WERI-Rb-1 (cell line): ENCODE results near the gene TBC1D16.
A peak's percentile ranks its signal among the peaks of the same experiment; 100 is the strongest.

ENCODE experiments used
- DNase-seq: peaks from one replicate; pipeline ENCODE4 v3.0.0-alpha.2; 2020
- H3K27ac ChIP-seq: fragments of 250-450 bp; sonication (Bioruptor Pico); 2 replicates; pipeline ENCODE4 v1.5.1; 2020; ENCODE audit warnings: mild to moderate bottlenecking, moderate library complexity
- H3K27me3 ChIP-seq: fragments of 250-450 bp; sonication (Bioruptor Pico); 2 replicates; pipeline ENCODE4 v1.5.1; 2021; ENCODE audit warnings: mild to moderate bottlenecking, low read depth, moderate library complexity; ENCODE audit not compliant: insufficient read depth, severe bottlenecking
- H3K36me3 ChIP-seq: fragments of 250-450 bp; sonication (Bioruptor Pico); 2 replicates; pipeline ENCODE4 v1.5.1; 2020; ENCODE audit warnings: mild to moderate bottlenecking, moderate library complexity
- H3K4me3 ChIP-seq: 2 replicates; pipeline ENCODE4 v1.5.1; 2011; ENCODE audit warnings: low read depth, mild to moderate bottlenecking, control low read depth, low read length
- H3K9me3 ChIP-seq: fragments of 250-450 bp; sonication (Bioruptor Pico); 2 replicates; pipeline ENCODE4 v1.5.1; 2021; ENCODE audit warnings: mild to moderate bottlenecking, moderate library complexity; ENCODE audit not compliant: severe bottlenecking
- TF ChIP-seq, protein P1 (sequence below): IDR thresholded peaks from 2 replicates; pipeline ENCODE4 v1.5.1; 2011; ENCODE audit warnings: low read depth, mild to moderate bottlenecking, control low read depth, inconsistent platforms, low read length

The TBC1D16 gene

DNA sequence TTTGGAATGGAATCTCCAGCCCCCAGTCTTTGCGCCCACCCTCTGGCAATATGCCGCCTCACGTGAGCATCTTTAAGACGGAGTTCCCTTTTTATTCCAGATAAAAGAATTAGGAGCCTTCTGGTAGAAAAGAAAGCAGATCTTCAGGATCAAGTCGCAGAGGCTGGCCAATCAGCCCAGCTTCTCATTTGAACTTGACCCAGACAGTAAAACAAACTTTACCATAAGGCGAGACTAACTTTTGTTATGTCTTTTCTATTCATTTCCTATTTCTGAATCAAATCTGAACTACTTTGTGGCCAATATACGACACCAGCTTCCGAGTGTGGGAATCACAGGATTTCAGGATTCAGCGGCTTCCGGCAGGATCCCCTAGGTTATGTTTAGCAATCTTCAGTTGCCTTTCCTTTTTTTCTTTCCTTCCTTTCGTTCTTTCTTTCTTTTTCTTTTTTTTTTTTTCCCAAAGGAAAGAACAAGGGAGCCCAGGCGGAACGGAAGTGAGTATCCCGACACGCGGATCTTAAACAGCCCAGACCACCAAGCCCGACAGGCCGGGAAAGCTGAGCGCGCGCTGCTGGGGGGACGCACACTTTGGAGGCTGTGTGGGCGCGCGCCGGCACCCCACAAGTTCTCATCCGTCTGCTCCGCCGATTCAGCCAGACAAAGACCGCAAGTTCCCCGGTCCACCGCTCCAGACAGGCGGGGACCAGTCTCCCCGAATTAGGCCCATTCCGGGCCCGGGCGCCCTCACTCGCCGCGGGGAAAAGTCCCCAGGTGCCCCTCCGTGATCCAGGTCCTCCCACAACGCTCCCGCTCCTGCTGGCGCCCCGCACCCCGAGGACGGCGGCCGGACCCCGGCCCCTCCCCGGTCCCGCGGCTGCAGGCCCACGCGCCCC is 633 bp downstream of the TBC1D16 start:
- H3K4me3 ChIP-seq: peak overlapping the region; percentile 74
- peaks cover 18% of the 10 kb centered on the region for H3K36me3 ChIP-seq
- no peaks in the 10 kb centered on the region for H3K9me3 ChIP-seq
- no peak for DNase-seq
- TF ChIP-seq, protein P1, sequence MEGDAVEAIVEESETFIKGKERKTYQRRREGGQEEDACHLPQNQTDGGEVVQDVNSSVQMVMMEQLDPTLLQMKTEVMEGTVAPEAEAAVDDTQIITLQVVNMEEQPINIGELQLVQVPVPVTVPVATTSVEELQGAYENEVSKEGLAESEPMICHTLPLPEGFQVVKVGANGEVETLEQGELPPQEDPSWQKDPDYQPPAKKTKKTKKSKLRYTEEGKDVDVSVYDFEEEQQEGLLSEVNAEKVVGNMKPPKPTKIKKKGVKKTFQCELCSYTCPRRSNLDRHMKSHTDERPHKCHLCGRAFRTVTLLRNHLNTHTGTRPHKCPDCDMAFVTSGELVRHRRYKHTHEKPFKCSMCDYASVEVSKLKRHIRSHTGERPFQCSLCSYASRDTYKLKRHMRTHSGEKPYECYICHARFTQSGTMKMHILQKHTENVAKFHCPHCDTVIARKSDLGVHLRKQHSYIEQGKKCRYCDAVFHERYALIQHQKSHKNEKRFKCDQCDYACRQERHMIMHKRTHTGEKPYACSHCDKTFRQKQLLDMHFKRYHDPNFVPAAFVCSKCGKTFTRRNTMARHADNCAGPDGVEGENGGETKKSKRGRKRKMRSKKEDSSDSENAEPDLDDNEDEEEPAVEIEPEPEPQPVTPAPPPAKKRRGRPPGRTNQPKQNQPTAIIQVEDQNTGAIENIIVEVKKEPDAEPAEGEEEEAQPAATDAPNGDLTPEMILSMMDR: no peak
- H3K27ac ChIP-seq: peak overlapping the region; percentile 88
- no peaks in the 10 kb centered on the region for H3K27me3 ChIP-seq

DNA sequence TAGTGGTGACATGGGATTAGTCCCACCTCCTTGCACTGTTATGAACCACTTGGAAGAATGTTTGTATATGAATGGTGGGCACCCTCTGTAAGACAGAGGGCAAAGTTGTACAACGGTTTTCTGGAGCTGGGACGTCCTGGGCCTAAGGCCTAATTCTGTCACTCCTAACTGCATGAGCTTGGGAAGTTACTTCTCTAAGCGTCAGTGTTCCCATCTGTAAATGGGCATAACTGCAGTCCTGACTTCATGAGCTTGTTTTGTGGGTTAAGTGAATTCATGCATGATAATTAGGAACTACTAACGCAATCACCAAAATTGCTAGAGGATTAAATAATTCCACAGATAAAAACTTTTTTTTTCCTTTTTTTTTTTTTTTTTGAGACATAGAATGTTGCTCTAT is 1.8 kb downstream of the TBC1D16 start:
- TF ChIP-seq, protein P1: no peak
- Histone ChIP-seq H3K36me3 (peaks cover 28% of the 10 kb centered on the region), H3K27ac (peak overlapping the region; percentile 23; the same call in 1 of the 2 replicates), H3K27me3 (no peaks in the 10 kb centered on the region), H3K4me3 (no peak overlapping the region), H3K9me3 (no peaks in the 10 kb centered on the region)
- no peak for DNase-seq

DNA sequence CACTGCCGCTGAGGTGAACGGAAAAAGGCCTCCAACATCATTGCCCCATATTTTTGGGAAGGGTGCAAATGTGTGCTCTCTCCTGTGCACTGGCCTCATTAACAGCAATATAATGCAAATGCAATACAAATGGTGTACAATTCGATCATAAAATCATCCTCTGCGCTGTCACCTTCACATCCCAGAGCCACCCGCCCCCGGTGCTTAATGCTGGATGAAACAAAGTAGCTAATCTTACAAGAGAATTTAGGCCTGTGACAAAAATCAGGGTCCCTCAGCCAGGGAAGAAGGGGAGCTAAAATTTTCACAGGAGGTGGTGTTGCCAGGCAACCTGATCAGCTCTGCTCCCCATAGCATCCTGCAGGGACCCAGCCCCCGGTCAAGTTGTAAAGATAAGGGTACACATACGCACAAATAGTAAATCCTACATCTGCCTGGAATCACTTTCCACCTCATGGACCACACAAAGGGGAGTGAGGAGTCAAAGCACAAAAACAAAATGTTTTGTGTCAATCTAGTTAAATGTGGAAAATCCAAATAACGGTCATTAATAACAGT is 3.0 kb downstream of the TBC1D16 start:
- no peaks in the 10 kb centered on the region for H3K27me3 ChIP-seq
- H3K27ac ChIP-seq: peak overlapping the region; percentile 91
- TF ChIP-seq, protein P1: no peak
- peak overlapping the region; percentile 36; the same call in 1 of the 2 replicates for H3K4me3 ChIP-seq
- DNase-seq: no peak
- H3K36me3 ChIP-seq: peaks cover 37% of the 10 kb centered on the region
- H3K9me3 ChIP-seq: no peaks in the 10 kb centered on the region

DNA sequence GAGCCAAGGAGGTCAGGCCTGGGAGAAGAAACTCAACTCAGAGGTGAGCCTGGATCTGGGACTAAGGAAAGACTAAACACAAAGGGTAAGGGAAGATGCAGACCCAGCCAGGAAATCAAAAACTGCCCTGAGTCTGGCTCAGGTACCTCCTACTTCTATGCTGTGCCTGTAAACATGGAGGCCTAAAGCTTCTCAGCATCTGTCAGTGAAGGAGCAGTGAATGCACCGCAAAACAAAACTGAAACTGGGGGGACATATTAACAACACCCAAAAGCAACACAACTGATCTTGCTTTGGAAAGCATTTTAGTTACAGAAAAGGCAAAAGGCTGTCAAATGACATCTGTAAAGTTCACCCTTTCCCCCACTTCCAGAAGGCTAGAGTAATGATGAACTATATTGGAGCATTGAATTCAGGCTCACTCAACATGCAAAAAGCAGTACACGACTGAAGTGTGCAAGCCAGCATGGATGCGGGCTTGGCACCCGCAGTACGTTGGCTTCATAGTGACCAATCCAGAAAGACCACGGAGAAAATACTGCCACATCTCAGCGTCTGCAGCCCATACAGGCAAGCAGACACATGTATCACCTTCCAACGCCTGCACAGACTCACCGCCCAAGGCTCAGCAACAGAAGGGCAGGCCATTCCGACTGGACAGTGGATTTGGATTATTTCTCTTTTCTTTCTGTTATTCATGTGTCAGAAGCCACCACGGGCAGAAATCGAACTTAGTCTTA is 3.8 kb downstream of the TBC1D16 start:
- Histone ChIP-seq H3K27me3 (no peaks in the 10 kb centered on the region), H3K4me3 (peak overlapping the region; percentile 36), H3K9me3 (no peaks in the 10 kb centered on the region), H3K27ac (peak overlapping the region; percentile 91), H3K36me3 (peaks cover 40% of the 10 kb centered on the region)
- TF ChIP-seq, protein P1: no peak
- peak; percentile 60 for DNase-seq

GRCh38 chr17:80030730-80031410 is 4.8 kb downstream of the TBC1D16 start:
- Histone ChIP-seq H3K4me3 (peak overlapping the region; percentile 36), H3K27me3 (no peaks in the 10 kb centered on the region), H3K27ac (peak overlapping the region; percentile 91), H3K9me3 (no peaks in the 10 kb centered on the region), H3K36me3 (peaks cover 49% of the 10 kb centered on the region)
- TF ChIP-seq, protein P1: peak; percentile 50
- DNase-seq: peak; percentile 91
